Retinal pigment epithelial cell (primary cell): ENCODE measurements around the gene PNLDC1.

Experiments
- DNase-seq: peaks from one replicate; pipeline ENCODE4 v3.0.0-alpha.2; 2010; ENCODE audit warnings: low read depth
- H3K4me3 ChIP-seq: 2 replicates; pipeline ENCODE4 v1.5.1; 2011; ENCODE audit warnings: mild to moderate bottlenecking, low read length, control low read depth, moderate library complexity
- TF ChIP-seq, protein P1 (sequence below): conservative IDR thresholded peaks from 2 replicates; pipeline ENCODE4 v1.5.1; 2011; ENCODE audit warnings: low read depth, low read length, control low read depth, inconsistent platforms

PNLDC1 gene

DNA sequence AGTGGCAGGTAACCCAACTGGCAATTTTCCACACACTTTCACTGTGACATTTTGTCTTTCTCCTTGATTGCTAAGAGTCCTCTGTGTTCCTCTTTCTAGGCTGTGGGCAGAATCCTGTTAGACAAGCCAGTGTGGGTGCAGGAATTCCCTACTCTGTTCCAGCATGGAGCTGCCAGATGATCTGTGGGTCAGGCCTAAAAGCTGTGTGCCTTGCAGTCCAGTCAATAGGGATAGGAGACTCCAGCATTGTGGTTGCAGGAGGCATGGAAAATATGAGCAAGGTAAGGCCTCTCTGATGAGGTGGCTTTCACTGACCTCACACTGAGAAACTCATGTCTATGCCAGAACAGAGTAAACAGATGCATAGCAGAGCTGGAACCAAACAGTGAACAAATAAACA, 33.2 kb upstream of the PNLDC1 start:
- DNase-seq, result no peak
- TF ChIP-seq, protein P1, sequence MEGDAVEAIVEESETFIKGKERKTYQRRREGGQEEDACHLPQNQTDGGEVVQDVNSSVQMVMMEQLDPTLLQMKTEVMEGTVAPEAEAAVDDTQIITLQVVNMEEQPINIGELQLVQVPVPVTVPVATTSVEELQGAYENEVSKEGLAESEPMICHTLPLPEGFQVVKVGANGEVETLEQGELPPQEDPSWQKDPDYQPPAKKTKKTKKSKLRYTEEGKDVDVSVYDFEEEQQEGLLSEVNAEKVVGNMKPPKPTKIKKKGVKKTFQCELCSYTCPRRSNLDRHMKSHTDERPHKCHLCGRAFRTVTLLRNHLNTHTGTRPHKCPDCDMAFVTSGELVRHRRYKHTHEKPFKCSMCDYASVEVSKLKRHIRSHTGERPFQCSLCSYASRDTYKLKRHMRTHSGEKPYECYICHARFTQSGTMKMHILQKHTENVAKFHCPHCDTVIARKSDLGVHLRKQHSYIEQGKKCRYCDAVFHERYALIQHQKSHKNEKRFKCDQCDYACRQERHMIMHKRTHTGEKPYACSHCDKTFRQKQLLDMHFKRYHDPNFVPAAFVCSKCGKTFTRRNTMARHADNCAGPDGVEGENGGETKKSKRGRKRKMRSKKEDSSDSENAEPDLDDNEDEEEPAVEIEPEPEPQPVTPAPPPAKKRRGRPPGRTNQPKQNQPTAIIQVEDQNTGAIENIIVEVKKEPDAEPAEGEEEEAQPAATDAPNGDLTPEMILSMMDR, result no peak
- H3K4me3 ChIP-seq, result no peak overlapping the region

DNA sequence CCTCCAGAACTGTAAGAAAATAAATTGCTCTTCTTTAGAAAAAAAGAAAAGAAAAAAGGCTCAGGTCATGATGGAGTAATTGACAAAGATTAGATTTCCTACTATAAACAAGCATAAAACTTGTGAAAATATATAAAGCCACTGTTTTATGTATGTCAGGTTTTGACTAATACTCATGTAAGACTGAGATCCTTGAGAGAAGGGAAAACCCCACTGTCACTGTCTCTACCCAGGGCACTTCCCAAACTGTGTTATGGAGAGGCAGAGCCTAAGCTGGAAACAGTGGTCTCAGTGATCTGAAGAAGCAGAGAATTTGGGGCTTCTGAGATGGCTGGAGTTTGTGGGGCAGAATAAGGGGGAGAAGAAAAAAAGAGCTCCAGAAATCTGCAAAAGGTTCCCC, 30.6 kb upstream of the PNLDC1 start:
- TF ChIP-seq, protein P1, result no peak
- H3K4me3 ChIP-seq, result no peak overlapping the region
- no peak for DNase-seq

DNA sequence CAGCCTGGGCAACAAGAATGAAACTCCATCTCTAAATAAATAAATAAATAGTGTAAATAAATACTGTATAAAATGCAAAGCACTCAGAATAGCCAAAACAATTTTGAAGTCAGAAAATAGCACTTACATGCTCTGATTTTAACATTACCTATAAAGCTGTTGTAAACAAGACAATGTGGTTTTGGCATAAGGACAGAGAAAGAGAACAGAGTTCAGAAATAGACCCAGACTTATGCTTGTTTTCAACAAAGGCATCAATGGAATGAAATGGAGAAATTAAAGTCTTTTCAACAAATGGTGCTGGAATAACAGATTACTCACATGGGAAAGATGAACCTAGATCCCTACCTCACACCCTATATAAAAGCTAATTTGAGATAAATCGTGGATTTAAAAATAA, 27.9 kb upstream of the PNLDC1 start:
- TF ChIP-seq, protein P1, result no peak
- no peak overlapping the region for H3K4me3 ChIP-seq
- no peak for DNase-seq

DNA sequence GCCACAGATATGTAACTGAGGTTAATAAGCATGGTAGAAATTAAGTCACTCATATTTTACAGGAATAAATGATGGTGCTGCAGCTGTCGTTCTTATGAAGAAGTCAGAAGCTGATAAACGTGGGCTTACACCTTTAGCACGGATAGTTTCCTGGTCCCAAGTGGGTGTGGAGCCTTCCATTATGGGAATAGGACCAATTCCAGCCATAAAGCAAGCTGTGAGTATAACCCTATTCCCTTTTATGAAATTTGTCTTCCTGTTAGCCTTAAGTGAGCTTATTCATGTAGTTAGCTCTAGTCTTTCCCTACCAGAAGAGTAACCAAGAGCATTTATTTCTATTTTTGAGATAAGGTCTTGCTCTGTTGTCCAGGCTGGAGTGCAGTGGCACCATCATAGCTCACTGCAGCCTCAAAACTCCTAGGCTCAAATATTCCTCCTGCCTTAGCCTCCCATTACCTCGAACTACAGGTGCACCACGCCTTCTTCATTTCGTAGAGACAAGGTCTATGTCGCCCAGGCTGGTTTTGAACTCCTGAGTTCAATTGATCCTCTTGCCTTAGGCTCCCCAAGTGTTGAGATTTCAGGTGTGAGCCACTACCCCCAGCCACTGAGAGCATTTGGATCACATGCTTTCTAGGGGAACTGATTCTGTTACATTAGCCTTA, 22.7 kb upstream of the PNLDC1 start:
- no peak overlapping the region for H3K4me3 ChIP-seq
- TF ChIP-seq, protein P1, result no peak
- no peak for DNase-seq

DNA sequence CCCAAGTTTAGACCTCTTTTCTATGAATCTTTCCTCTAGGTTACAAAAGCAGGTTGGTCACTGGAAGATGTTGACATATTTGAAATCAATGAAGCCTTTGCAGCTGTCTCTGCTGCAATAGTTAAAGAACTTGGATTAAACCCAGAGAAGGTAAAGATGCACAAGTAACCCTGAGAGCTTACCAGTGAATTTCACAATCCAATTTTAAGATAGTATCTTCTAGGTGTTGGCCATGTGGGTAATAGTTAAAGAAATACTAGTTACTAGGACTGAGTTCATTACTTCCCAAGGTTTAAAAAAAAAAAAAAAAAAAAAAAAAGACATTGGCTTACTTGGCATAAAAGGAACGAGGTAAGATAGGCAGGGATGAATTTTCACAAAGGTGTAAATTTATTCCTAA, 21.9 kb upstream of the PNLDC1 start:
- TF ChIP-seq, protein P1, result no peak
- no peak for DNase-seq

DNA sequence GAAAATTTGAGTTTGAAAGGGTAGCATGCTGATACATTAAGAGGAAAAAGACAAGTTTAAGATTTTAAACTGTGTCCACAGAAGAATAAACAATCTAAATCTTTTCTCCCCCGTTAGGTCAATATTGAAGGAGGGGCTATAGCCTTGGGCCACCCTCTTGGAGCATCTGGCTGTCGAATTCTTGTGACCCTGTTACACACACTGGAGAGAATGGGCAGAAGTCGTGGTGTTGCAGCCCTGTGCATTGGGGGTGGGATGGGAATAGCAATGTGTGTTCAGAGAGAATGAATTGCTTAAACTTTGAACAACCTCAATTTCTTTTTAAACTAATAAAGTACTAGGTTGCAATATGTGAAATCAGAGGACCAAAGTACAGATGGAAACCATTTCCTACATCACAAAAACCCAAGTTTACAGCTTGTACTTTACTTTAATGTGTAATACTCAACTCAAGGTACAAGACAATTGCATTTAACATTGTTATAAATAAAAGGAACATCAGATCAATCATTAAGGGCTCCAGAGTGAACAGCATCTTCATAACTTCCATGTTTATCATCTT, 21.5 kb upstream of the PNLDC1 start:
- no peak for DNase-seq
- TF ChIP-seq, protein P1, result no peak
- no peak overlapping the region for H3K4me3 ChIP-seq

More for the DNA sequence above, 21.9 kb upstream of the PNLDC1 start:
- H3K4me3 ChIP-seq, result no peak overlapping the region

DNA sequence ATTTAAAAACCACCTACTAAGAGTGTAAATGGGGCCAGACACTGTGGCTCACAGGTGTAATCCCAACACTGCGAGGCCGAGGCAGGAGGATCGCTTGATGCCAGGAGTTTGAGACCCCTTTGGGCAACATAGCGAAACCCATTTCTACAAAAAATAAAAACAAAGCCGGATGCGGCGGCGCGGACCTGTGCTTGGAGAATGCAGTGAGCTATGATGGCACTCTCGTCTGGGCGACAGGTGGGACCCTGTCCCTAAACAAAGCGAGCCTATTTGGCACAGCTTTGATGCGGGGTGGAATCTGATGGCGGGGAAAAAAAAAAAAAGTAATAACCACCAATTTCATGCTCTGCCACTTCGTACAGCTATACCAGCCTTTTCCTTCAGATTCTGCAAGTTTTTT, 11.8 kb upstream of the PNLDC1 start:
- H3K4me3 ChIP-seq, result peak overlapping the region; percentile 96
- TF ChIP-seq, protein P1, result no peak
- DNase-seq, result no peak
